ENCODE data around the gene PDE10A.
A peak's percentile ranks its signal among the peaks of the same experiment; 100 is the strongest.

PDE10A gene

GRCh38 chr6:165321150-165321549 lies 341.9 kb downstream of the PDE10A start:
- Histone ChIP-seq H3K4me1 (ENCODE audit: insufficient read depth, low read length) (no peaks in the 10 kb centered on the region), H3K4me3 (ENCODE audit: low read depth in 1 of 2, low read length in 2 of 2) (no peak overlapping the region), H3K9me3 (ENCODE audit: low read length) (no peaks in the 10 kb centered on the region)

GRCh38 chr6:165317723-165318122 lies 345.3 kb downstream of the PDE10A start:
- H3K4me3 ChIP-seq (ENCODE audit: low read depth in 1 of 2, low read length in 2 of 2), result no peak overlapping the region
- no peaks in the 10 kb centered on the region for H3K9me3 ChIP-seq (ENCODE audit: low read length)
- H3K27me3 ChIP-seq (ENCODE audit: control insufficient read depth in 1 of 2, insufficient read depth in 2 of 2, low read length in 2 of 2), result no peaks in the 10 kb centered on the region

More at GRCh38 chr6:165321150-165321549, 341.9 kb downstream of the PDE10A start:
- no peak overlapping the region for H3K27ac ChIP-seq (ENCODE audit: low read depth, low read length)
- no peaks in the 10 kb centered on the region for H3K27me3 ChIP-seq (ENCODE audit: control insufficient read depth in 1 of 2, insufficient read depth in 2 of 2, low read length in 2 of 2)
- no peaks in the 10 kb centered on the region for H3K36me3 ChIP-seq (ENCODE audit: insufficient read depth, low read length)
- H3K9ac ChIP-seq (ENCODE audit: low read length), result no peak overlapping the region

GRCh38 chr6:165308926-165309731 lies 353.9 kb downstream of the PDE10A start, which contains the start of gene C6orf118:
C6orf118 (minus strand) TSS chr6:165309605; CDS start chr6:165309586, 19 bp downstream.
- peak within 1 kb of the TSS; percentile 49 to 55 for H3K4me3 ChIP-seq (ENCODE audit: low read depth in 1 of 2, low read length in 2 of 2)
- H3K27ac ChIP-seq (ENCODE audit: low read depth, low read length), result no peak within 1 kb of the TSS
- H3K9ac ChIP-seq (ENCODE audit: low read length), result no peak within 1 kb of the TSS

More at GRCh38 chr6:165317723-165318122, 345.3 kb downstream of the PDE10A start:
- Histone ChIP-seq H3K4me1 (ENCODE audit: insufficient read depth, low read length) (no peaks in the 10 kb centered on the region), H3K9ac (ENCODE audit: low read length) (no peak overlapping the region), H3K27ac (ENCODE audit: low read depth, low read length) (no peak overlapping the region), H3K36me3 (ENCODE audit: insufficient read depth, low read length) (no peaks in the 10 kb centered on the region)

GRCh38 chr6:165306955-165307354 lies 356.1 kb downstream of the PDE10A start:
- H3K9ac ChIP-seq (ENCODE audit: low read length), result no peak overlapping the region
- H3K9me3 ChIP-seq (ENCODE audit: low read length), result no peaks in the 10 kb centered on the region
- no peak overlapping the region for H3K27ac ChIP-seq (ENCODE audit: low read depth, low read length)
- H3K36me3 ChIP-seq (ENCODE audit: insufficient read depth, low read length), result no peaks in the 10 kb centered on the region
- H3K4me3 ChIP-seq (ENCODE audit: low read depth in 1 of 2, low read length in 2 of 2), result no peak overlapping the region
- no peaks in the 10 kb centered on the region for H3K4me1 ChIP-seq (ENCODE audit: insufficient read depth, low read length)
- H3K27me3 ChIP-seq (ENCODE audit: control insufficient read depth in 1 of 2, insufficient read depth in 2 of 2, low read length in 2 of 2), result no peaks in the 10 kb centered on the region

More at GRCh38 chr6:165308926-165309731, 353.9 kb downstream of the PDE10A start, which contains the start of gene C6orf118:
- no peaks in the 10 kb centered on the region for H3K9me3 ChIP-seq (ENCODE audit: low read length)
- no peaks in the 10 kb centered on the region for H3K4me1 ChIP-seq (ENCODE audit: insufficient read depth, low read length)
- H3K36me3 ChIP-seq (ENCODE audit: insufficient read depth, low read length), result no peaks in the 10 kb centered on the region
- H3K27me3 ChIP-seq (ENCODE audit: control insufficient read depth in 1 of 2, insufficient read depth in 2 of 2, low read length in 2 of 2), result no peaks in the 10 kb centered on the region

GRCh38 chr6:165301372-165302246 lies 361.4 kb downstream of the PDE10A start:
- Histone ChIP-seq H3K9ac (ENCODE audit: low read length) (no peak overlapping the region), H3K27me3 (ENCODE audit: control insufficient read depth in 1 of 2, insufficient read depth in 2 of 2, low read length in 2 of 2) (no peaks in the 10 kb centered on the region), H3K27ac (ENCODE audit: low read depth, low read length) (no peak overlapping the region), H3K36me3 (ENCODE audit: insufficient read depth, low read length) (no peaks in the 10 kb centered on the region), H3K9me3 (ENCODE audit: low read length) (no peaks in the 10 kb centered on the region), H3K4me1 (ENCODE audit: insufficient read depth, low read length) (no peaks in the 10 kb centered on the region), H3K4me3 (ENCODE audit: low read depth in 1 of 2, low read length in 2 of 2) (no peak overlapping the region)

- no peaks in the 10 kb centered on the region for H3K27me3 ChIP-seq (ENCODE audit: control insufficient read depth in 1 of 2, insufficient read depth in 2 of 2, low read length in 2 of 2)
- H3K9me3 ChIP-seq (ENCODE audit: low read length), result no peaks in the 10 kb centered on the region
- H3K27ac ChIP-seq (ENCODE audit: low read depth, low read length), result no peak overlapping the region
- H3K4me1 ChIP-seq (ENCODE audit: insufficient read depth, low read length), result no peaks in the 10 kb centered on the region
- H3K4me3 ChIP-seq (ENCODE audit: low read depth in 1 of 2, low read length in 2 of 2), result no peak overlapping the region
- no peaks in the 10 kb centered on the region for H3K36me3 ChIP-seq (ENCODE audit: insufficient read depth, low read length)
- no peak overlapping the region for H3K9ac ChIP-seq (ENCODE audit: low read length)
Observed at GRCh38 chr6:165300422-165300936, 362.6 kb downstream of the PDE10A start.

- no peak overlapping the region for H3K9ac ChIP-seq (ENCODE audit: low read length)
- no peak overlapping the region for H3K27ac ChIP-seq (ENCODE audit: low read depth, low read length)
- no peaks in the 10 kb centered on the region for H3K9me3 ChIP-seq (ENCODE audit: low read length)
Observed at GRCh38 chr6:165298875-165299274, 364.2 kb downstream of the PDE10A start.

GRCh38 chr6:165298402-165298801 lies 364.6 kb downstream of the PDE10A start:
- H3K36me3 ChIP-seq (ENCODE audit: insufficient read depth, low read length), result no peaks in the 10 kb centered on the region
- H3K9me3 ChIP-seq (ENCODE audit: low read length), result no peaks in the 10 kb centered on the region
- H3K4me1 ChIP-seq (ENCODE audit: insufficient read depth, low read length), result no peaks in the 10 kb centered on the region
- no peak overlapping the region for H3K9ac ChIP-seq (ENCODE audit: low read length)
- H3K4me3 ChIP-seq (ENCODE audit: low read depth in 1 of 2, low read length in 2 of 2), result no peak overlapping the region
- no peak overlapping the region for H3K27ac ChIP-seq (ENCODE audit: low read depth, low read length)
- no peaks in the 10 kb centered on the region for H3K27me3 ChIP-seq (ENCODE audit: control insufficient read depth in 1 of 2, insufficient read depth in 2 of 2, low read length in 2 of 2)

More at GRCh38 chr6:165298875-165299274, 364.2 kb downstream of the PDE10A start:
- Histone ChIP-seq H3K27me3 (ENCODE audit: control insufficient read depth in 1 of 2, insufficient read depth in 2 of 2, low read length in 2 of 2) (no peaks in the 10 kb centered on the region), H3K4me3 (ENCODE audit: low read depth in 1 of 2, low read length in 2 of 2) (no peak overlapping the region), H3K36me3 (ENCODE audit: insufficient read depth, low read length) (no peaks in the 10 kb centered on the region), H3K4me1 (ENCODE audit: insufficient read depth, low read length) (no peaks in the 10 kb centered on the region)

GRCh38 chr6:165292657-165293056 lies 370.4 kb downstream of the PDE10A start:
- Histone ChIP-seq H3K9me3 (ENCODE audit: low read length) (no peaks in the 10 kb centered on the region), H3K27ac (ENCODE audit: low read depth, low read length) (no peak overlapping the region), H3K27me3 (ENCODE audit: control insufficient read depth in 1 of 2, insufficient read depth in 2 of 2, low read length in 2 of 2) (no peaks in the 10 kb centered on the region), H3K36me3 (ENCODE audit: insufficient read depth, low read length) (no peaks in the 10 kb centered on the region), H3K9ac (ENCODE audit: low read length) (no peak overlapping the region), H3K4me1 (ENCODE audit: insufficient read depth, low read length) (no peaks in the 10 kb centered on the region), H3K4me3 (ENCODE audit: low read depth in 1 of 2, low read length in 2 of 2) (no peak overlapping the region)

All from muscle layer of colon (tissue), 2 donors.